Muscle layer of colon (tissue), 2 donors: ENCODE data around the gene SAMSN1.

Experiments
- H3K27ac ChIP-seq: one replicate; pipeline ENCODE4 v1.7.0; 2013; ENCODE audit warnings: low read depth, mild to moderate bottlenecking, low read length, moderate library complexity
- H3K27me3 ChIP-seq, 2 donors: one replicate each; pipeline ENCODE4 v1.7.0; 2013; ENCODE audit warnings: low read length in 2 of 2, mild to moderate bottlenecking in 2 of 2; ENCODE audit not compliant: insufficient read depth in 2 of 2, control insufficient read depth in 1 of 2
- H3K36me3 ChIP-seq: one replicate; pipeline ENCODE4 v1.7.0; 2013; ENCODE audit warnings: mild to moderate bottlenecking, low read length; ENCODE audit not compliant: insufficient read depth
- H3K4me1 ChIP-seq: one replicate; pipeline ENCODE4 v1.7.0; 2013; ENCODE audit warnings: mild to moderate bottlenecking, low read length; ENCODE audit not compliant: insufficient read depth
- H3K4me3 ChIP-seq, 2 donors: one replicate each; pipeline ENCODE4 v1.7.0; 2013; ENCODE audit warnings: low read length in 2 of 2, low read depth in 1 of 2, mild to moderate bottlenecking in 1 of 2, moderate library complexity in 1 of 2
- H3K9ac ChIP-seq: one replicate; pipeline ENCODE4 v1.7.0; 2013; ENCODE audit warnings: low read length
- H3K9me3 ChIP-seq: one replicate; pipeline ENCODE4 v1.7.0; 2013; ENCODE audit warnings: mild to moderate bottlenecking, low read length
- donor health status: abdominal sarcoma.
- donor health status: Adenocarcinoma of cecum.

Gene SAMSN1

DNA sequence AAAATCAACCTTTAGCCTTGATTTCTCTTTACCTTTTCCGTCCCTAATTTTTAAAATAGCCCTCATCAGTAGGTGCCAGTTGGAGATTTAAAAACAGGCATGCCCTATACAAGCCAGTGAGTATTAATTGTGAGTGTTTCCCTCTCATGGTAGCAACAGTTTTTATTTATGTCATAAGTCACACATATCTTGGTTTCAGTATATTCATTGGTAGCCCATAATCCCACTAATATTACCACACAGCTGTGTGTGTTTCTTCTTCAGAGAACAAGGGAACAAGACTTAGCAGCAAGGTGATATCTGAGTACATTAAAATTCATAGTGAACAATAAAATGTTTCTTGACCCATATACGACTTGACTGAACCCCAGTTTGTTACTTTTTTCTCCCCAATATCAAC is 94.6 kb downstream of the SAMSN1 start:
- no peak overlapping the region for H3K4me3 ChIP-seq
- no peaks in the 10 kb centered on the region for H3K4me1 ChIP-seq
- no peaks in the 10 kb centered on the region for H3K27me3 ChIP-seq
- H3K27ac ChIP-seq, result no peak overlapping the region
- H3K9me3 ChIP-seq, result no peaks in the 10 kb centered on the region
- no peaks in the 10 kb centered on the region for H3K36me3 ChIP-seq
- H3K9ac ChIP-seq, result no peak overlapping the region

GRCh38 chr21:14448784-14449183 is 97.3 kb downstream of the SAMSN1 start:
- H3K4me1 ChIP-seq, result no peaks in the 10 kb centered on the region

DNA sequence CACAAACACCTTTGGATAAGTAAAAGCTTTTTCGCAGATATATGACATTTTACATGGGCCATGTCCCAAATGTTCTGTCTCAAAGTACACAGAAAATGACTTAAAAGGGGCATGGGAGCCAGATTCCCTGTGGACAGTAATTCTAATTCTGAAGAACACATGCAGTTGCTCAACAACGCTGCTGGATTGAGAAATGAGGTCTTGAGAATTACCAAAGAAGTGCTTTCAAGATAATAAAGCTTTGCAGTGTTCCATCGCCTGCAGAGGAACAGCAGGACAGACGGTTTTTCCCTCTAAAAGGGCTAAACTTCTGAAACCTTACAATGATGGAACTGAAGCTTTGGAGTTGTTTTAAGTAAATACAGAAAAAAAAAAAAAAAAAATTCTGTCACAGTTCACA is 107.9 kb downstream of the SAMSN1 start:
- H3K27me3 ChIP-seq, result no peaks in the 10 kb centered on the region
- H3K36me3 ChIP-seq, result no peaks in the 10 kb centered on the region
- no peaks in the 10 kb centered on the region for H3K4me1 ChIP-seq

More at GRCh38 chr21:14448784-14449183, 97.3 kb downstream of the SAMSN1 start:
- Histone ChIP-seq H3K9ac (no peak overlapping the region), H3K27me3 (no peaks in the 10 kb centered on the region), H3K9me3 (no peaks in the 10 kb centered on the region), H3K27ac (no peak overlapping the region), H3K36me3 (no peaks in the 10 kb centered on the region), H3K4me3 (no peak overlapping the region)

GRCh38 chr21:14435423-14435822 is 110.7 kb downstream of the SAMSN1 start:
- H3K9ac ChIP-seq, result no peak overlapping the region
- H3K9me3 ChIP-seq, result no peaks in the 10 kb centered on the region
- H3K4me3 ChIP-seq, result no peak overlapping the region
- no peaks in the 10 kb centered on the region for H3K36me3 ChIP-seq
- no peaks in the 10 kb centered on the region for H3K27me3 ChIP-seq
- H3K27ac ChIP-seq, result no peak overlapping the region
- H3K4me1 ChIP-seq, result no peaks in the 10 kb centered on the region

More for the DNA sequence above, 107.9 kb downstream of the SAMSN1 start:
- Histone ChIP-seq H3K4me3 (no peak overlapping the region), H3K27ac (no peak overlapping the region), H3K9me3 (no peaks in the 10 kb centered on the region), H3K9ac (no peak overlapping the region)
